ENCODE data around the gene HORMAD2.

DNA sequence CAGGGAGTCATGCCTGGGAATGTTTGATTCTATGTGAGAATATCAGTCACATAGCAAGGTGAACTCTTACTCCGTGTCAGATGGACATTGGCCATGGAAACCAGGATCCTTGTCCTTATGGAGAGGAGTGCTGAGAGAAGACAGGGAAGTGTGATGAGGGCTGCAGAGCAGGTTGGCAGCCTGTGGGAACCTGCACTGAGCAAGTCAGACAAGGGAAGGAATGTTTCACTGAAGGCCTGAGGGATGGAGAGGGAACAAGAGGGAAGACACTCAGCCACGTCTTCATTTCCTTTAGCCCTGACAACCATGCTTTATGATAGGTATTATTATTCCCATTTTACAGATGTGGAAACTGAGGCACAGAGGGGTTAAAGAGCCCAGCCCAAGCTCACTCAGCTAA is 38.4 kb upstream of the HORMAD2 start:
- no peak for TF ChIP-seq EZH2 (IDR thresholded peaks at IDR 0.05; ENCODE audit: low read length, missing control alignments)
- TF ChIP-seq, protein P1, sequence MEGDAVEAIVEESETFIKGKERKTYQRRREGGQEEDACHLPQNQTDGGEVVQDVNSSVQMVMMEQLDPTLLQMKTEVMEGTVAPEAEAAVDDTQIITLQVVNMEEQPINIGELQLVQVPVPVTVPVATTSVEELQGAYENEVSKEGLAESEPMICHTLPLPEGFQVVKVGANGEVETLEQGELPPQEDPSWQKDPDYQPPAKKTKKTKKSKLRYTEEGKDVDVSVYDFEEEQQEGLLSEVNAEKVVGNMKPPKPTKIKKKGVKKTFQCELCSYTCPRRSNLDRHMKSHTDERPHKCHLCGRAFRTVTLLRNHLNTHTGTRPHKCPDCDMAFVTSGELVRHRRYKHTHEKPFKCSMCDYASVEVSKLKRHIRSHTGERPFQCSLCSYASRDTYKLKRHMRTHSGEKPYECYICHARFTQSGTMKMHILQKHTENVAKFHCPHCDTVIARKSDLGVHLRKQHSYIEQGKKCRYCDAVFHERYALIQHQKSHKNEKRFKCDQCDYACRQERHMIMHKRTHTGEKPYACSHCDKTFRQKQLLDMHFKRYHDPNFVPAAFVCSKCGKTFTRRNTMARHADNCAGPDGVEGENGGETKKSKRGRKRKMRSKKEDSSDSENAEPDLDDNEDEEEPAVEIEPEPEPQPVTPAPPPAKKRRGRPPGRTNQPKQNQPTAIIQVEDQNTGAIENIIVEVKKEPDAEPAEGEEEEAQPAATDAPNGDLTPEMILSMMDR (conservative IDR thresholded peaks at IDR 0.05 in 1 of 2, IDR thresholded peaks at IDR 0.05 in 1 of 2; ENCODE audit: low read depth in 1 of 2, low read length in 2 of 2): no peak
